Loucy (cell line): ENCODE measurements around the gene NUP35.

ENCODE experiments used
- CTCF ChIP-seq: fragments of 200-600 bp; sonication (generic); conservative IDR thresholded peaks from 2 replicates; pipeline ENCODE4 v1.5.1; 2014; ENCODE audit warnings: mild to moderate bottlenecking, antibody characterized with exemption, low read length
- EZH2phosphoT487 ChIP-seq: fragments of 200-600 bp; IDR thresholded peaks from 2 replicates; pipeline ENCODE4 v1.6.1; 2018; ENCODE audit warnings: antibody characterized with exemption, mild to moderate bottlenecking, moderate library complexity, borderline replicate concordance

- no peak for TF ChIP-seq CTCF
- no peak for TF ChIP-seq EZH2phosphoT487
Observed at GRCh38 chr2:183193904-183194303, 69.7 kb downstream of the NUP35 start.
